ENCODE data around the gene TBX2.
"Not testable (repeated sequence)": the region's sequence is repeated elsewhere in the genome, so short reads cannot be mapped to it uniquely, and the experiment has no call there.

The TBX2 gene

DNA sequence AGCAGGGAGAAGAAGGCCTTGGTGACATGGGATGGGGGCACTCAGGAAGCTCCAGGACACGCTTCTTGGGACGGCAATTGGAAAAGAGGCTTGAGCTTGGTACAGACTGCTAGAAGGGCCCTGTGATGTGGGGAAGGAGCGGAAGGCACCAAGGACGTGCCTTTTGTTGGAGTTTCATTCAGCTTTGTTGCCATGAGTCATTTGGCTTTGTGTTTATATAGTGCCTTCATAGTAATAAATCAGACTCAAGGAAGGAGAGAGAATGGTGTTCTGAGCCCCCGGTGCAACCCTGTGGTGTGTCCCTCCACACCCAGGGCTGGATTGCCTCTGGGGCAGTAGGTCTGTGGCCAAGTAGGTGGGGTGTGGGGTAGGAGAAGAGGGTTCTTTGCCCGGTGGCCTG, 45.2 kb downstream of the TBX2 start:
- no peak overlapping the region for H3K27ac ChIP-seq
- TF ChIP-seq, protein P1, sequence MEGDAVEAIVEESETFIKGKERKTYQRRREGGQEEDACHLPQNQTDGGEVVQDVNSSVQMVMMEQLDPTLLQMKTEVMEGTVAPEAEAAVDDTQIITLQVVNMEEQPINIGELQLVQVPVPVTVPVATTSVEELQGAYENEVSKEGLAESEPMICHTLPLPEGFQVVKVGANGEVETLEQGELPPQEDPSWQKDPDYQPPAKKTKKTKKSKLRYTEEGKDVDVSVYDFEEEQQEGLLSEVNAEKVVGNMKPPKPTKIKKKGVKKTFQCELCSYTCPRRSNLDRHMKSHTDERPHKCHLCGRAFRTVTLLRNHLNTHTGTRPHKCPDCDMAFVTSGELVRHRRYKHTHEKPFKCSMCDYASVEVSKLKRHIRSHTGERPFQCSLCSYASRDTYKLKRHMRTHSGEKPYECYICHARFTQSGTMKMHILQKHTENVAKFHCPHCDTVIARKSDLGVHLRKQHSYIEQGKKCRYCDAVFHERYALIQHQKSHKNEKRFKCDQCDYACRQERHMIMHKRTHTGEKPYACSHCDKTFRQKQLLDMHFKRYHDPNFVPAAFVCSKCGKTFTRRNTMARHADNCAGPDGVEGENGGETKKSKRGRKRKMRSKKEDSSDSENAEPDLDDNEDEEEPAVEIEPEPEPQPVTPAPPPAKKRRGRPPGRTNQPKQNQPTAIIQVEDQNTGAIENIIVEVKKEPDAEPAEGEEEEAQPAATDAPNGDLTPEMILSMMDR (conservative IDR thresholded peaks at IDR 0.05; ENCODE audit: low read depth, low read length) = no peak

DNA sequence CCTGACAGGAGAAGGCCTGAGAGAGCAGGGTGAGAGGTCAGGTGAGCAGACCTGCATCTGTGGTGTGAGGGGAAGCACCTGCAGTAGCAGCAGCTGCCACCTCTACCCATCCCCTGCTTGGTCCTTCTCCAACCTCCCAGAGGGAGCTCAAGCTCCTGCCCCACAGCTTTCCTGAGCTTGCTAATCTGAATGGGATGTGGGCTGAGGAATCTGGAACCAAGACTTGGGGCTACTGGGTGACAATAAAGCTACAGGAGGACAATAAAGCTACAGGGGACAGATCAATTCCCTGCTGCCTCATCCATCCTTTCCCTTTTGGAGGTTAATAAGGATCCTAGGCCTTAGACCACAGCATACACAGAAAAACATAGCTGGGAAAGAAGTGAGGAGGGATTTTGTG, 47.7 kb downstream of the TBX2 start:
- TF ChIP-seq, protein P1 (conservative IDR thresholded peaks at IDR 0.05; ENCODE audit: low read depth, low read length) = no peak
- no peaks in the 10 kb centered on the region for H3K4me1 ChIP-seq (ENCODE audit: low read depth, poor library complexity, severe bottlenecking)
- no peaks in the 10 kb centered on the region for H4K20me1 ChIP-seq (ENCODE audit: insufficient read depth)
- no peak overlapping the region for H3K9ac ChIP-seq
- no peak overlapping the region for H3K4me3 ChIP-seq (IDR thresholded peaks at IDR 0.05; ENCODE audit: insufficient read depth, low read depth, low read length)
- H3K36me3 ChIP-seq (ENCODE audit: insufficient read depth) = no peaks in the 10 kb centered on the region
- H3K4me2 ChIP-seq = no peak overlapping the region
- no peak overlapping the region for H2AFZ ChIP-seq (ENCODE audit: low read depth)
- H3K27ac ChIP-seq = no peak overlapping the region
- H3K79me2 ChIP-seq (ENCODE audit: insufficient read depth, low read depth) = no peaks in the 10 kb centered on the region
- H3K27me3 ChIP-seq (ENCODE audit: insufficient read depth, low read depth) = no peaks in the 10 kb centered on the region

More for the DNA sequence above, 45.2 kb downstream of the TBX2 start:
- Histone ChIP-seq H3K27me3 (ENCODE audit: insufficient read depth, low read depth) (no peaks in the 10 kb centered on the region), H3K4me1 (ENCODE audit: low read depth, poor library complexity, severe bottlenecking) (no peaks in the 10 kb centered on the region), H2AFZ (ENCODE audit: low read depth) (no peak overlapping the region), H4K20me1 (ENCODE audit: insufficient read depth) (no peaks in the 10 kb centered on the region), H3K4me2 (no peak overlapping the region), H3K4me3 (IDR thresholded peaks at IDR 0.05; ENCODE audit: insufficient read depth, low read depth, low read length) (no peak overlapping the region), H3K79me2 (ENCODE audit: insufficient read depth, low read depth) (no peaks in the 10 kb centered on the region), H3K9ac (no peak overlapping the region), H3K36me3 (ENCODE audit: insufficient read depth) (no peaks in the 10 kb centered on the region)

DNA sequence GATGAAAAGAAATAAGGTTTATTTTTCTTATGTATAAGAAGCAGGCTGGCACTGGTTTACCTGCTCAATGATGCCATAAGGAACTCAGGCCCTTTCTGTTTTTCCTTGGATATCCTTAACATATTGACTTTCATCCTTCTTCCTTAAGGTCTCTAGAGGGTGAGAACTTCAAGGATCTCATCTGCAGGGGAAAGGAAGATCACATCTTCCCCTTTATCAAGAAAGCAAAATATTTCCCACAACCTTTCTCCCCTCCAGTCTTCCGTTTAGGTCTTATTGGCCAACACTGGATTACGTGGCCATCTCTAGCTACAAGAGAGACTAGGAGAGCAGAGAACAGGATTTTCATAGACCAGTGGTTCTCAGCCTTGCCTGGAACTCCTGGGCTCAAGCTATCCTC, 48.4 kb downstream of the TBX2 start:
- Histone ChIP-seq H3K4me3 (IDR thresholded peaks at IDR 0.05; ENCODE audit: insufficient read depth, low read depth, low read length) (no peak overlapping the region), H3K4me1 (ENCODE audit: low read depth, poor library complexity, severe bottlenecking) (no peaks in the 10 kb centered on the region), H3K27ac (no peak overlapping the region), H3K79me2 (ENCODE audit: insufficient read depth, low read depth) (no peaks in the 10 kb centered on the region), H3K4me2 (no peak overlapping the region), H3K9ac (no peak overlapping the region), H3K36me3 (ENCODE audit: insufficient read depth) (no peaks in the 10 kb centered on the region), H2AFZ (ENCODE audit: low read depth) (no peak overlapping the region), H4K20me1 (ENCODE audit: insufficient read depth) (no peaks in the 10 kb centered on the region), H3K27me3 (ENCODE audit: insufficient read depth, low read depth) (no peaks in the 10 kb centered on the region)
- TF ChIP-seq, protein P1 (conservative IDR thresholded peaks at IDR 0.05; ENCODE audit: low read depth, low read length) = no peak

DNA sequence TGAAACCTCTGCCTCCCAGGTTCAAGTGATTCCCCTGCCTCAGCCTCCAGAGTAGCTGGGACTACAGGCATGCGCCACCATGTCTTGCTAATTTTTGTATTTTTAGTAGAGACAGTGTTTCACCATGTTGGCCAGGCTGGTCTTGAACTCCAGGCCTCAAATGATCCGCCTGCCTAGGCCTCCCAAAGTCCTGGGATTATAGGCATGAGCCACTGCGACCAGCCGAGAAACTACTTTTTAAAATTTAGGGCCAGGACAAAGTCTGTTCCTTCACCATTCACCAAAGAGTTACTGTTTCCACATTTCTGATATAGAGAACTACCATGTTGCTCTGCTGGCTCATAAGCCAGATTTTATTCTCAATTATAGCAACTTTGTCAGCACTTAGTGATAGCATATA, 49.5 kb downstream of the TBX2 start:
- H3K4me3 ChIP-seq (IDR thresholded peaks at IDR 0.05; ENCODE audit: insufficient read depth, low read depth, low read length); H3K4me2 ChIP-seq; H2AFZ ChIP-seq (ENCODE audit: low read depth); H3K79me2 ChIP-seq (ENCODE audit: insufficient read depth, low read depth); H3K9ac ChIP-seq; H3K4me1 ChIP-seq (ENCODE audit: low read depth, poor library complexity, severe bottlenecking); H3K27ac ChIP-seq; H4K20me1 ChIP-seq (ENCODE audit: insufficient read depth); H3K27me3 ChIP-seq (ENCODE audit: insufficient read depth, low read depth); H3K36me3 ChIP-seq (ENCODE audit: insufficient read depth): not testable (repeated sequence)

DNA sequence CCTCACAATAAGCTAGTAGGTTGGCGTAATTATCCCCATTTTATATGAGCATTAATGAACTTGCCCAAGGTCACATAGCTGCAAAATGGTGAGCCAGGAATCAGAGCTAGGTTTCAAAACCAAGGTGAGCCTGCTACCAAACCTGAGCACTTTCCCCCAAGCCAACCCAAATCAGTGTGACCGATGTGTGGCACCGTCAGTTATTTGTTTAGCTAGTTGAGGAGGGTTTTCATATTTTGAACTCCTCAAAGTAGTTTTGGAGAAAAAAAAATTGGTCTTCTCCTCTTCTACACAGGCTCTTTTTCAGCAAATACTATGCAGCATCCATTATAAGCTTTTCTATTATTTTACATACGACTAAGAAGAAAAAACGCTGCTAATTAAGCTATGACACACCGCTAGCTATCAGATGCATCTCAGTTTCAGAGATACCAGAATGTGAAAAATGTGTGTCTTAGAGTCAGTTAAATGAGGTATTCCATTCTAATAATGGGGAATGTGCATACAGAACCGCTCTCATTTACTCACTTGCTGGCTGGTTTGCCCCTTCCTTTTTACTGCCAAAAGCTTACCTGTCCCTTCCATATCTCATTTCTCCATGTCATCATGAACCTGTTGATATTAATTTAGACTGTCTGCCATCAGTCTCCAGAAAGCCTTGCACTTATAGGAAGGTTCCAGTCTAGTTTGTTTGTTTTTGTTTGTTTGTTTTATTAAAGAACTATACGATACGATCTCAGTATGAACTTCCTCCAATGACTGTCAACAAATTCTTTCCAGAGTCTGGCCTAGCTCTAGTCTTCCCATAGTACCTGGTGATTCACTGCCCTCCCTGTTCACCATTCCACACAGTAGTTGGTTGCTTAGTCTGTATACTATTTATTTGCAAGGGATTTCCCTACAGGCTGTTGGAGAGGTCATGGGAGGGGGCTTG, 50.3 kb downstream of the TBX2 start:
- TF ChIP-seq, protein P1 (conservative IDR thresholded peaks at IDR 0.05; ENCODE audit: low read depth, low read length) = no peak
- no peaks in the 10 kb centered on the region for H3K27me3 ChIP-seq (ENCODE audit: insufficient read depth, low read depth)
- H2AFZ ChIP-seq (ENCODE audit: low read depth) = no peak overlapping the region
- no peak overlapping the region for H3K4me2 ChIP-seq
- H3K36me3 ChIP-seq (ENCODE audit: insufficient read depth) = no peaks in the 10 kb centered on the region
- H4K20me1 ChIP-seq (ENCODE audit: insufficient read depth) = no peaks in the 10 kb centered on the region
- H3K79me2 ChIP-seq (ENCODE audit: insufficient read depth, low read depth) = no peaks in the 10 kb centered on the region
- no peaks in the 10 kb centered on the region for H3K4me1 ChIP-seq (ENCODE audit: low read depth, poor library complexity, severe bottlenecking)
- H3K27ac ChIP-seq = no peak overlapping the region
- H3K9ac ChIP-seq = no peak overlapping the region
- no peak overlapping the region for H3K4me3 ChIP-seq (IDR thresholded peaks at IDR 0.05; ENCODE audit: insufficient read depth, low read depth, low read length)
